GM19240 (cell line): ENCODE measurements around the gene MAX.
"Not testable (repeated sequence)": the region's sequence is repeated elsewhere in the genome, so short reads cannot be mapped to it uniquely, and the experiment has no call there.

ENCODE experiments used
- DNase-seq: peaks from one replicate; pipeline ENCODE4 v3.0.0; 2011; ENCODE audit warnings: low spot score; ENCODE audit not compliant: insufficient read length

The MAX gene

GRCh38 chr14:65038966-65039365 lies 63.4 kb downstream of the MAX start:
- no peak for DNase-seq

- no peak for DNase-seq
Measured at GRCh38 chr14:65035049-65035448, 67.3 kb downstream of the MAX start.

GRCh38 chr14:65034021-65034420 lies 68.3 kb downstream of the MAX start:
- DNase-seq = no peak

GRCh38 chr14:65033181-65033580 lies 69.1 kb downstream of the MAX start:
- DNase-seq = no peak

GRCh38 chr14:65032319-65032718 lies 70.0 kb downstream of the MAX start:
- no peak for DNase-seq

- not testable (repeated sequence) for DNase-seq
Measured at GRCh38 chr14:65031321-65031720, 71.0 kb downstream of the MAX start.

- no peak for DNase-seq
Measured at GRCh38 chr14:65028937-65029336, 73.4 kb downstream of the MAX start.

- DNase-seq = no peak
Measured at GRCh38 chr14:65027127-65027799, 75.1 kb downstream of the MAX start.

GRCh38 chr14:65026526-65026925 lies 75.8 kb downstream of the MAX start:
- no peak for DNase-seq

- DNase-seq = no peak
Measured at GRCh38 chr14:65025818-65026217, 76.5 kb downstream of the MAX start.
